K562 (cell line): ENCODE data around the gene SLX9. TPM values are rescaled to one million over a fixed set of nuclear protein-coding genes. Genes with fewer than 3 reads are reported as not detected.

Source experiments
- ATAC-seq: fragments of 200-7000 bp; cut with Tn5 transposase; 3 replicates; pipeline ENCODE4 v1.9.1; 2020; ENCODE audit warnings: moderate library complexity
- BruUV-seq: library from RNA; stranded (reverse); fragments of 400-500 nt; replicated peaks from 2 replicates; lab custom pipeline; 2021; lab: Mats Ljungman, UMichigan
- CTCF ChIA-PET: fragments of 300-600 bp; formaldehyde crosslinking; extraction: SDS; loops from one replicate; lab custom pipeline; 2021; ENCODE audit warnings: low intra/inter-chr PET ratio; lab: Yijun Ruan, JAX
- POLR2A ChIA-PET: fragments of 300-600, 350-650 bp; sonication (Branson Sonifier 250); formaldehyde crosslinking; extraction: SDS; loops from one replicate; lab custom pipeline; 2021; ENCODE audit warnings: antibody characterized with exemption, inconsistent platforms; lab: Yijun Ruan, JAX
- DNase-seq, 4 experiments: peaks; one replicate each; pipeline versions ENCODE4 v3.0.0 to v3.0.0-alpha.2; 2011 to 2018; ENCODE audit warnings: low spot score in 3 of 4, mixed read lengths in 3 of 4; ENCODE audit errors: extremely low read depth in 1 of 4
- FAIRE-seq: peaks from 2 replicates; lab custom pipeline; 2011; peaks lifted over from hg19 to GRCh38; lab: Jason Lieb, UNC
- H2AFZ ChIP-seq: 2 replicates; pipeline ENCODE4 v1.6.0; 2011; ENCODE audit warnings: low read depth, low read length, control low read depth, inconsistent platforms
- H3K27ac ChIP-seq: fragments of 200-600 bp; 3 replicates; pipeline ENCODE4 v1.8.0; 2011; ENCODE audit warnings: low read depth, mild to moderate bottlenecking, control low read depth, inconsistent platforms, low read length, moderate library complexity, mixed read lengths; ENCODE audit errors: extremely low read depth
- H3K27me3 ChIP-seq, 2 experiments: fragments of 300-600 bp in 1 of 2; 2 replicates in 1 of 2; 3 replicates in 1 of 2; pipeline versions ENCODE4 v1.6.0 to v1.8.0; 2011; ENCODE audit warnings: inconsistent platforms in 2 of 2, low read length in 2 of 2, mild to moderate bottlenecking in 1 of 2, mixed read lengths in 1 of 2, moderate library complexity in 1 of 2; ENCODE audit not compliant: control insufficient read depth in 2 of 2, insufficient read depth in 2 of 2
- H3K36me3 ChIP-seq: fragments of 300-600 bp; 3 replicates; pipeline ENCODE4 v1.8.0; 2011; ENCODE audit warnings: mild to moderate bottlenecking, low read length, inconsistent platforms; ENCODE audit not compliant: control insufficient read depth, insufficient read depth
- H3K4me1 ChIP-seq, 2 experiments: fragments of 200-600 bp in 1 of 2; replicated peaks in 1 of 2; 2 replicates in 1 of 2; 3 replicates in 1 of 2; pipeline versions ENCODE4 v1.5.1 to v1.8.0; 2011; ENCODE audit warnings: inconsistent platforms in 2 of 2, low read length in 2 of 2, mild to moderate bottlenecking in 1 of 2, mixed read lengths in 1 of 2, moderate library complexity in 1 of 2; ENCODE audit not compliant: control insufficient read depth in 2 of 2, insufficient read depth in 2 of 2
- H3K4me2 ChIP-seq: 2 replicates; pipeline ENCODE4 v1.6.1; 2011; ENCODE audit warnings: low read length, control low read depth, inconsistent platforms, mixed read lengths; ENCODE audit not compliant: insufficient read depth
- H3K4me3 ChIP-seq: fragments of 200-600 bp; sonication (generic), shearing (Covaris generic); 2 replicates; pipeline ENCODE4 v1.5.1; 2016; ENCODE audit warnings: control low read depth, inconsistent platforms
- H3K79me2 ChIP-seq: fragments of 200-600 bp; 3 replicates; pipeline ENCODE4 v1.8.0; 2011; ENCODE audit warnings: low read length, inconsistent platforms; ENCODE audit not compliant: control insufficient read depth, insufficient read depth
- H3K9ac ChIP-seq, 2 experiments: 2 replicates each; pipeline versions ENCODE4 v1.6.0 to v1.6.1; 2011; ENCODE audit warnings: low read depth in 2 of 2, low read length in 2 of 2, control low read depth in 1 of 2, inconsistent platforms in 1 of 2, mild to moderate bottlenecking in 1 of 2, mixed read lengths in 1 of 2; ENCODE audit not compliant: insufficient read depth in 1 of 2
- H3K9me1 ChIP-seq: one replicate; pipeline ENCODE4 v1.6.0; 2011; ENCODE audit warnings: inconsistent platforms, mild to moderate bottlenecking, low read length, moderate library complexity; ENCODE audit not compliant: control insufficient read depth, insufficient read depth
- H3K9me3 ChIP-seq: replicated peaks from 2 replicates; pipeline ENCODE4 v1.5.1; 2011; ENCODE audit warnings: low read depth, low read length, inconsistent platforms; ENCODE audit not compliant: control insufficient read depth, insufficient read depth
- H4K20me1 ChIP-seq: replicated peaks from 2 replicates; pipeline ENCODE4 v1.6.1; 2011; ENCODE audit warnings: low read length, inconsistent platforms, mixed read lengths; ENCODE audit not compliant: control insufficient read depth, insufficient read depth
- CHD7 ChIP-seq: fragments of 200-600 bp; sonication (generic); IDR thresholded peaks from one replicate; pipeline ENCODE4 v1.6.1; 2012; ENCODE audit warnings: mild to moderate bottlenecking, low read depth, low read length, inconsistent platforms
- USF1 ChIP-seq: sonication (generic); formaldehyde crosslinking; IDR thresholded peaks from 2 replicates; pipeline ENCODE4 v1.9.0; 2022; ENCODE audit warnings: mild to moderate bottlenecking, missing genetic modification reagents
- WGBS: fragments of 100-300 bp; shearing (Covaris generic); methylation state at CpG from one replicate; pipeline ENCODE4 v1.1.6; 2016; ENCODE audit warnings: low coverage, mixed read lengths; ENCODE audit not compliant: insufficient coverage; ENCODE audit errors: missing lambda C conversion rate; 5-methylcytosine and 5-hydroxymethylcytosine counted together
- in situ Hi-C: fragments of 300-500 bp; cut with MboI; formaldehyde crosslinking; loops from 4 replicates; pipeline ENCODE4 v1.15.0; 2018; ENCODE audit warnings: inconsistent platforms, mixed read lengths
- intact Hi-C: fragments of 100-400 bp; cut with micrococcal nuclease; formaldehyde crosslinking; loops from 2 replicates; pipeline ENCODE4 v1.14.2; 2022
- polyA plus RNA-seq, 8 experiments: library from polyadenylated mRNA; depleted of rRNA in 4 of 8; stranded (reverse) in 5 of 8; unstranded in 3 of 8; fragments of >200 nt; fragmentation: Nextera tagmentation in 2 of 8; fragmentation: Illumina TruSeq in 1 of 8; extraction: Ambion mirVana in 2 of 8; extraction: Trizol in 1 of 8; gene quantifications; 2 replicates each; pipeline versions ENCODE4 v1.2.1 to v1.2.3, GENCODE V29; 2011 to 2014; ENCODE audit warnings: inconsistent platforms in 1 of 8, missing spikeins in 1 of 8
- total RNA-seq, 7 experiments: library from RNA; depleted of rRNA in 6 of 7; stranded (reverse); fragments of >200 nt in 6 of 7; fragmentation: Illumina TruSeq in 2 of 7; extraction: Trizol in 2 of 7; gene quantifications; 2 replicates each; pipeline versions ENCODE4 v1.2.1 to v1.2.3, GENCODE V29; 2011 to 2021; ENCODE audit warnings: low replicate concordance in 1 of 7
- TF ChIP-seq, protein P1 (sequence below): fragments of 250-450 bp; sonication (Bioruptor Pico); IDR thresholded peaks from 2 replicates; pipeline ENCODE4 v1.9.0; 2021; ENCODE audit warnings: mild to moderate bottlenecking, inconsistent platforms

Gene SLX9
- total and polyA plus RNA-seq, 9 of the 15 experiments (the other 6 are each of a cell fraction or from before 2014, with no cell fraction given): 1.2 to 75.5 (median 16.5) TPM

DNA sequence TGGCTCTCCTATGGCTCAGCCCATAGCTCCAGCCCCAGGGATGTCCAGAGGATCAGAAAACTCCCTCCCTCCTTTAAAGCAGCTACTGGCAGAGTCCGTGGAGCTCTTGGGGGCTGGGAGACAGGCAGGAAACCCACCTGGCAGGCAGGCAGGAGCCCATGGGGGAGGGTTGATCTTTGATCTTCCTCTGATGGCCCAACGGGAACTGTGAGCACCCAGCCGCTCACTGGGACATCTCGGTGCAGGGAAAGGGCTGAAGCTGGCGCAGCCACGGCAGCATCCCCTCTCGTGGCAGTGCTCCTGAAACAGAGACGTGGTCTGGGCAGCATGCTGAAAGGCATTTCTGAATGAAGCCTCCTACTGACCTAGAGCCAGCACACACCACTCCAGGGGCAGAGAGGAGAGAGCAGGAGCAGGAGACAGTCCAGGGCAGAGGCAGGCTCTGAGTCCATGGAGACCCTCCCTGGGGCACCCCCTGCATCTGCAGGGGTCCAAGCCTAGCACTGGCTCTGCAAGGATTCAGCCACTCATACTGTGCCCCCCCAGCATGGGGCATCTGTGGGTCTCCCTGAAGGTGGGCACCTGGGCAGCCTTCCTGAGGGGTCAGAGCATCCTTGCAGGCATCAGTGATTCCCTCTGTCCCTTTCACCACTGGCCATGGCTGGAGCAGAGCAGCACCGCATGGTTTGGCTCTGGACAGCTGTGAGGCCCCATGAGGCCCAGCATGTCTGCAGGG lies 4.9 kb upstream of the SLX9 start:
- FAIRE-seq (no peak), DNase-seq (no peak), ATAC-seq (no peak)
- H3K27ac ChIP-seq: no peak overlapping the region
- no peak overlapping the region for H3K4me2 ChIP-seq
- no peaks in the 10 kb centered on the region for H3K9me1 ChIP-seq
- no TSS peak for BruUV-seq
- H3K9ac ChIP-seq: peak overlapping the region in 1 of 2 experiments; percentile 7; a peak in 1 of 4 replicates
- no peak overlapping the region for H2AFZ ChIP-seq
- intact Hi-C loops: no loop called here
- no peaks in the 10 kb centered on the region; the same call in 2 of the 3 replicates for H3K36me3 ChIP-seq
- H3K79me2 ChIP-seq: peaks cover 12% of the 10 kb centered on the region
- H3K27me3 ChIP-seq: peaks cover 13 to 17% of the 10 kb centered on the region in 2 experiments
- 38% methylated on average over 9 of the region's 9 CpGs for WGBS
- no peaks in the 10 kb centered on the region for H3K9me3 ChIP-seq
- in situ Hi-C loops: loop anchor here (10.0 kb wide), 1 partner anchor 430 kb away; no protein-coding TSS in a partner anchor
- no peak overlapping the region for H3K4me3 ChIP-seq
- H4K20me1 ChIP-seq: no peaks in the 10 kb centered on the region
- POLR2A ChIA-PET: interaction anchor here (0.6 to 2.8 kb wide), 6 partner anchors 10 to 196 kb away, joined by 3 to 14 read pairs (median 4); partner anchors contain the start of gene UBE2G2
- H3K4me1 ChIP-seq: peaks cover 7 to 43% of the 10 kb centered on the region in 2 experiments; a peak in 4 of 5 replicates
- CTCF ChIA-PET: interaction anchor here (0.5 kb wide), 1 partner anchor 42 kb away, joined by 3 read pairs; no protein-coding TSS in a partner anchor
- TF ChIP-seq CHD7 (no peak), USF1 (CRISPR knock-in tag) (0 out of 2 replicates have a peak, but pooled peaks have one; percentile 18)
- TF ChIP-seq, protein P1, sequence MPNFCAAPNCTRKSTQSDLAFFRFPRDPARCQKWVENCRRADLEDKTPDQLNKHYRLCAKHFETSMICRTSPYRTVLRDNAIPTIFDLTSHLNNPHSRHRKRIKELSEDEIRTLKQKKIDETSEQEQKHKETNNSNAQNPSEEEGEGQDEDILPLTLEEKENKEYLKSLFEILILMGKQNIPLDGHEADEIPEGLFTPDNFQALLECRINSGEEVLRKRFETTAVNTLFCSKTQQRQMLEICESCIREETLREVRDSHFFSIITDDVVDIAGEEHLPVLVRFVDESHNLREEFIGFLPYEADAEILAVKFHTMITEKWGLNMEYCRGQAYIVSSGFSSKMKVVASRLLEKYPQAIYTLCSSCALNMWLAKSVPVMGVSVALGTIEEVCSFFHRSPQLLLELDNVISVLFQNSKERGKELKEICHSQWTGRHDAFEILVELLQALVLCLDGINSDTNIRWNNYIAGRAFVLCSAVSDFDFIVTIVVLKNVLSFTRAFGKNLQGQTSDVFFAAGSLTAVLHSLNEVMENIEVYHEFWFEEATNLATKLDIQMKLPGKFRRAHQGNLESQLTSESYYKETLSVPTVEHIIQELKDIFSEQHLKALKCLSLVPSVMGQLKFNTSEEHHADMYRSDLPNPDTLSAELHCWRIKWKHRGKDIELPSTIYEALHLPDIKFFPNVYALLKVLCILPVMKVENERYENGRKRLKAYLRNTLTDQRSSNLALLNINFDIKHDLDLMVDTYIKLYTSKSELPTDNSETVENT: 0 out of 2 replicates have a peak, but pooled peaks have one; percentile 5
- TF ChIP-seq, all 486 proteins: peak for 2
